GM12878 (cell line): ENCODE data around the gene NT5C3B.

Experiments
- BCL11A ChIP-seq: IDR thresholded peaks from 2 replicates; pipeline ENCODE4 v1.6.1; 2011; ENCODE audit warnings: low read depth, low read length
- FOXM1 ChIP-seq: IDR thresholded peaks from 2 replicates; pipeline ENCODE4 v1.6.1; 2012; ENCODE audit warnings: low read depth, mild to moderate bottlenecking, inconsistent platforms, low read length, moderate library complexity
- KLF5 ChIP-seq: fragments of 450-650 bp; IDR thresholded peaks from 2 replicates; pipeline ENCODE4 v1.6.1; 2014; ENCODE audit warnings: mild to moderate bottlenecking; ENCODE audit not compliant: partially characterized antibody
- MXI1 ChIP-seq: fragments of 150-350 bp; IDR thresholded peaks from 2 replicates; pipeline ENCODE4 v1.6.1; 2011; ENCODE audit warnings: low read depth, mild to moderate bottlenecking, inconsistent platforms, low read length, improper control_type of control experiment
- POLR2AphosphoS5 ChIP-seq: IDR thresholded peaks from 2 replicates; pipeline ENCODE4 v1.6.1; 2011; ENCODE audit warnings: mild to moderate bottlenecking, low read length, inconsistent platforms
- RAD21 ChIP-seq: IDR thresholded peaks from 2 replicates; pipeline ENCODE4 v1.6.1; 2011; ENCODE audit warnings: mild to moderate bottlenecking, low read depth, low read length, moderate library complexity; ENCODE audit not compliant: insufficient read depth
- TAF1 ChIP-seq: IDR thresholded peaks from 2 replicates; pipeline ENCODE4 v1.6.1; 2011; ENCODE audit warnings: mild to moderate bottlenecking, low read depth, low read length, borderline replicate concordance
- ZNF384 ChIP-seq: IDR thresholded peaks from 2 replicates; pipeline ENCODE4 v1.6.1; 2012; ENCODE audit warnings: low read depth, mild to moderate bottlenecking, low read length, improper control_type of control experiment, borderline replicate concordance

GRCh38 chr17:41796121-41796895 is 39.7 kb downstream of the NT5C3B start:
- no peak for TF ChIP-seq MXI1
- TF ChIP-seq ZNF384, result no peak
- no peak for TF ChIP-seq BCL11A
- TF ChIP-seq RAD21, result no peak
- TF ChIP-seq TAF1, result no peak
- TF ChIP-seq KLF5, result no peak
- no peak for TF ChIP-seq POLR2AphosphoS5
- TF ChIP-seq FOXM1, result no peak
